ENCODE measurements around the gene ACOX1.

ACOX1 gene

GRCh38 chr17:75941442-75941819, 37.5 kb downstream of the ACOX1 start:
- H3K27ac ChIP-seq = peak overlapping the region; percentile 73
- ChIA-PET CTCF (interaction anchor here (0.6 to 1.2 kb wide), 3 partner anchors 14 to 194 kb away, joined by 3 to 4 read pairs (median 4); no protein-coding TSS in a partner anchor), POLR2A (ENCODE audit: low non-redundant PET) (interaction anchor here (1.4 kb wide), 1 partner anchor 15 kb away, joined by 4 read pairs; no protein-coding TSS in a partner anchor)
- DNase-seq (ENCODE audit: low spot score) = no peak
- TF ChIP-seq CTCF (conservative IDR thresholded peaks at IDR 0.05; ENCODE audit: low read depth) = no peak

- no peak for TF ChIP-seq CTCF (conservative IDR thresholded peaks at IDR 0.05; ENCODE audit: low read depth)
- peak within 1 kb of the TSS; percentile 73 for H3K27ac ChIP-seq
- POLR2A ChIA-PET (ENCODE audit: low non-redundant PET) = interaction anchor here (0.6 to 1.4 kb wide), 2 partner anchors 14 to 86 kb away, joined by 3 to 4 read pairs; partner anchors contain the start of gene WBP2
- peak; percentile 96 for DNase-seq (ENCODE audit: low spot score)
- CTCF ChIA-PET = interaction anchor here (0.6 to 1.2 kb wide), 4 partner anchors 14 to 193 kb away, joined by 3 to 4 read pairs (median 4); no protein-coding TSS in a partner anchor
Measured at GRCh38 chr17:75940727-75941441, 38.1 kb downstream of the ACOX1 start, which contains the start of gene FBF1. TSS of gene FBF1 (minus strand) at chr17:75941042. CDS start at chr17:75938149, 2,893 bp downstream.

GRCh38 chr17:75937652-75938051, 41.3 kb downstream of the ACOX1 start:
- CTCF ChIA-PET = no interaction called here
- no peak for TF ChIP-seq CTCF (conservative IDR thresholded peaks at IDR 0.05; ENCODE audit: low read depth)
- DNase-seq (ENCODE audit: low spot score) = no peak
- POLR2A ChIA-PET (ENCODE audit: low non-redundant PET) = no interaction called here
- peak overlapping the region; percentile 1; the same call in 1 of the 2 replicates for H3K27ac ChIP-seq

GRCh38 chr17:75933808-75934207, 45.2 kb downstream of the ACOX1 start:
- TF ChIP-seq CTCF (conservative IDR thresholded peaks at IDR 0.05; ENCODE audit: low read depth) = no peak
- no peak for DNase-seq (ENCODE audit: low spot score)
- CTCF ChIA-PET = interaction anchor here (0.6 to 1.1 kb wide), 2 partner anchors 24 to 68 kb away, joined by 3 read pairs; no protein-coding TSS in a partner anchor
- no peak overlapping the region for H3K27ac ChIP-seq
- POLR2A ChIA-PET (ENCODE audit: low non-redundant PET) = no interaction called here

- DNase-seq (ENCODE audit: low spot score) = no peak
- TF ChIP-seq CTCF (conservative IDR thresholded peaks at IDR 0.05; ENCODE audit: low read depth) = no peak
- ChIA-PET POLR2A (ENCODE audit: low non-redundant PET) (no interaction called here), CTCF (interaction anchor here (1.1 kb wide), 1 partner anchor 69 kb away, joined by 3 read pairs; no protein-coding TSS in a partner anchor)
- H3K27ac ChIP-seq = no peak overlapping the region
Measured at GRCh38 chr17:75932852-75933251, 46.1 kb downstream of the ACOX1 start.

- TF ChIP-seq CTCF (conservative IDR thresholded peaks at IDR 0.05; ENCODE audit: low read depth) = no peak
- no peak overlapping the region for H3K27ac ChIP-seq
- POLR2A ChIA-PET (ENCODE audit: low non-redundant PET) = no interaction called here
- no peak for DNase-seq (ENCODE audit: low spot score)
- CTCF ChIA-PET = interaction anchor here (0.8 kb wide), 1 partner anchor 86 kb away, joined by 4 read pairs; no protein-coding TSS in a partner anchor
Measured at GRCh38 chr17:75931062-75931461, 47.9 kb downstream of the ACOX1 start.

Data from RWPE1 (cell line).